Measurements from ENCODE around the gene LALBA.

GRCh38 chr12:48557919-48558318 is 11.9 kb downstream of the LALBA start:
- TF ChIP-seq, protein P1, sequence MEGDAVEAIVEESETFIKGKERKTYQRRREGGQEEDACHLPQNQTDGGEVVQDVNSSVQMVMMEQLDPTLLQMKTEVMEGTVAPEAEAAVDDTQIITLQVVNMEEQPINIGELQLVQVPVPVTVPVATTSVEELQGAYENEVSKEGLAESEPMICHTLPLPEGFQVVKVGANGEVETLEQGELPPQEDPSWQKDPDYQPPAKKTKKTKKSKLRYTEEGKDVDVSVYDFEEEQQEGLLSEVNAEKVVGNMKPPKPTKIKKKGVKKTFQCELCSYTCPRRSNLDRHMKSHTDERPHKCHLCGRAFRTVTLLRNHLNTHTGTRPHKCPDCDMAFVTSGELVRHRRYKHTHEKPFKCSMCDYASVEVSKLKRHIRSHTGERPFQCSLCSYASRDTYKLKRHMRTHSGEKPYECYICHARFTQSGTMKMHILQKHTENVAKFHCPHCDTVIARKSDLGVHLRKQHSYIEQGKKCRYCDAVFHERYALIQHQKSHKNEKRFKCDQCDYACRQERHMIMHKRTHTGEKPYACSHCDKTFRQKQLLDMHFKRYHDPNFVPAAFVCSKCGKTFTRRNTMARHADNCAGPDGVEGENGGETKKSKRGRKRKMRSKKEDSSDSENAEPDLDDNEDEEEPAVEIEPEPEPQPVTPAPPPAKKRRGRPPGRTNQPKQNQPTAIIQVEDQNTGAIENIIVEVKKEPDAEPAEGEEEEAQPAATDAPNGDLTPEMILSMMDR (IDR thresholded peaks at IDR 0.05), result no peak
- TF ChIP-seq POLR2A (IDR thresholded peaks at IDR 0.05), result no peak

Data from heart left ventricle (tissue), 13 donors.